Muscle layer of colon (tissue), 2 donors: ENCODE data around the gene GJC1.

Source experiments
- H3K27ac ChIP-seq: one replicate; pipeline ENCODE4 v1.7.0; 2013; ENCODE audit warnings: low read depth, mild to moderate bottlenecking, low read length, moderate library complexity
- H3K27me3 ChIP-seq, 2 donors: one replicate each; pipeline ENCODE4 v1.7.0; 2013; ENCODE audit warnings: low read length in 2 of 2, mild to moderate bottlenecking in 2 of 2; ENCODE audit not compliant: insufficient read depth in 2 of 2, control insufficient read depth in 1 of 2
- H3K36me3 ChIP-seq: one replicate; pipeline ENCODE4 v1.7.0; 2013; ENCODE audit warnings: mild to moderate bottlenecking, low read length; ENCODE audit not compliant: insufficient read depth
- H3K4me1 ChIP-seq: one replicate; pipeline ENCODE4 v1.7.0; 2013; ENCODE audit warnings: mild to moderate bottlenecking, low read length; ENCODE audit not compliant: insufficient read depth
- H3K4me3 ChIP-seq, 2 donors: one replicate each; pipeline ENCODE4 v1.7.0; 2013; ENCODE audit warnings: low read length in 2 of 2, low read depth in 1 of 2, mild to moderate bottlenecking in 1 of 2, moderate library complexity in 1 of 2
- H3K9ac ChIP-seq: one replicate; pipeline ENCODE4 v1.7.0; 2013; ENCODE audit warnings: low read length
- H3K9me3 ChIP-seq: one replicate; pipeline ENCODE4 v1.7.0; 2013; ENCODE audit warnings: mild to moderate bottlenecking, low read length
- donor health status: abdominal sarcoma.
- donor health status: Adenocarcinoma of cecum.

Gene GJC1

DNA sequence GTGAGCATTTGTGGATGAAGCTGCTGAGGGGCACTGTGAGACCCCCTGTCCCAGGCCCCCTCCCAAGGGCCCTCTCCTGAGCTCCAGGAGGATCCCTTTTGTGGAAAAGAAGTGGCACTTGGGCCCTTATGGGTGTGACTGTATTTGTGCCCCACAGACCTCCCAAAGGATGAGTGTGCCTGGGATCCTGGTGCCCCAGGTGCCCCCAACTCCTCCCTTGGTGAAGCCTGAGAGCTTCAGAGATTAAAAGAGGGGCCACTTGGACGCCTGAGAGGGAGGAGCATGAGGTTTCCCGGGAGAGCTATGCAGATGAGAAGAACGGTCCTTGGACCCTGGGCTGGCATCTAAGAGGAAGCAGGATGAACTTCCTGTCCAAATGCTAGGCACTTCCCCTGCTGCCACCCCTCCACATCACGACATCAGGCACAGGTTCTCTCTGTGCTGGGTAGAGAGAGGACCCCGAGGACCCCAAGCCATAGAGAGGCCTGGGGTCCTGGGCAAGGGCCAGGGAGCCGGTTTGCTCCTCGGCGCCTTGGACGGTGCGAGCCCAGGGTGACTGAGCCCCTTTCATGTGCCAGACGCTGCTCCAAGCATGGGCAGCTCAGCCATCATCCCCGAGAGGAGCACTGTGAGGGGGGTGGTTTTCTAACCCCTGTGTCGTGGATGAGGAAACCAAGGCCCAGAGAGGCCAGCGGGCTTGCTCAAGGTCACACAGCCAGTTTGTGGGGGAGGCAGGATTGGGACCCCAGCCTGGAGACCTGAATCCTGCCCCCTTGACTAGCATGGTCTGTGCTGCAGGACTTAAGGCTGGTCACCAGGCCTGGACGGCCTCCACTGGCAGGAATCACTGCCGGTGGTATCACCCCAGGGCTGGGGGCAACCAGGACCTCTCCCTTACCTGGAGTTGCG, 76.9 kb downstream of the GJC1 start:
- Histone ChIP-seq H3K36me3 (no peaks in the 10 kb centered on the region), H3K4me1 (no peaks in the 10 kb centered on the region), H3K4me3 (no peak overlapping the region), H3K9me3 (no peaks in the 10 kb centered on the region), H3K27ac (no peak overlapping the region), H3K27me3 (peaks cover 0 to 9% of the 10 kb centered on the region in 2 donors), H3K9ac (no peak overlapping the region)

DNA sequence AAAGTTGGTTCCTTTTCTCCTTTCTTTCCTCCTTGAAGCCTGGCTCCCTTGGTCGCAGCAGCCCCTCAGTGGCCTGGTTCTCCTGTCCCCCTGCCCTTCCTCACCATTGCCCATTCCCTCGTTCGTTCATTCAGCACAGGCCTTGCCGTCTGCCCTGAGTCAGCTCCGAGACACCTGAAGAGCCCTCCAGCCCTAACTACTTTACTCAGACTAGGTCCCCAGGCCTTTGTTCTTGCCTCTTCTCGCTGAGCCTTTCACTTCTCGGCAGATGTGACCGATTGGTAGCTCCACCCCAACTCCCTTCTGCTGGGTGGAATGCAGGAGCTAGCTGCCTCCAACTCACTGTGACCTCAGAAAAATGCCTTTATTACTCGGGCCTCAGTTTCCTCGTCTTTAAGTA, 78.3 kb downstream of the GJC1 start:
- Histone ChIP-seq H3K27ac (no peak overlapping the region), H3K9ac (no peak overlapping the region), H3K4me3 (no peak overlapping the region), H3K27me3 (no peaks in the 10 kb centered on the region), H3K4me1 (no peaks in the 10 kb centered on the region), H3K9me3 (no peaks in the 10 kb centered on the region), H3K36me3 (no peaks in the 10 kb centered on the region)

DNA sequence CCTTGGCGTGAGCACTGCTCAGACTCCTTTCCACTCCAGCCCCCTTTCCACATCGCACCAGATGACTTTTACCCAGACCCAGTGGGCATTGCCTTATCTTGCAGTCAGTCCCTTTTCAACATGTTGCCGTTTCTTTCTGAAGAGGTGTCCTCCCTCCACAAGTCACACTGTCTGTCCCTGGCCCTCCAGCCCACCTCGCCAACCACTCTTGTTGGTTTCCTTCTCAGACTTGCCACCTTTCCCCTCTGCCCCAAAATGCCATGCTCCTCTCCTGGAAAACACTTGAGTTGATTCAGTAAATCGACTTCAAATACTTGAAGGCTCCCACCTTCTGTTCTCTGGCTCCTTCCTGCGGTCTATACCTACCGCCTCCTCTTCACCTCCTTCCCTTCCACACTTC, 78.8 kb downstream of the GJC1 start:
- no peak overlapping the region for H3K9ac ChIP-seq

DNA sequence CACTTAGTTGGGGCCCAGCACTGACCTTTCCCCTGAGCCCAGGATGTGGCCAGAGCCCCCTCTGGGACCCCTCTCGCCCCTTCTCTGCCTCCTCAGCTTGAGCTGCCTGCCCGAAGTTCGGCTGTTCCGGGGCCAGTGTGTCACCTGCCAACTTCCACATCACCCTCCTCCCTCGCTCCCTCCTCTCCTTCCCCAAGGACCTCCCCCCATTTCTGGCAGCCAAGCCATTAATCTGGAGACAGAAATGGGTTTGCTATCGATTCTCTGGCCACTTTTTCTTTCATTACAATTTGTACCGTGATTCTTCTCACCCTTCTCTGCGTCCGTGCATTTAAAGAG, 80.1 kb downstream of the GJC1 start:
- no peak overlapping the region for H3K4me3 ChIP-seq
- no peaks in the 10 kb centered on the region for H3K27me3 ChIP-seq
- H3K27ac ChIP-seq: no peak overlapping the region
- no peaks in the 10 kb centered on the region for H3K4me1 ChIP-seq
- no peaks in the 10 kb centered on the region for H3K9me3 ChIP-seq
- H3K36me3 ChIP-seq: no peaks in the 10 kb centered on the region
- no peak overlapping the region for H3K9ac ChIP-seq

More for the DNA sequence above, 78.8 kb downstream of the GJC1 start:
- Histone ChIP-seq H3K9me3 (no peaks in the 10 kb centered on the region), H3K36me3 (no peaks in the 10 kb centered on the region), H3K27me3 (no peaks in the 10 kb centered on the region), H3K4me1 (no peaks in the 10 kb centered on the region), H3K4me3 (no peak overlapping the region), H3K27ac (no peak overlapping the region)

DNA sequence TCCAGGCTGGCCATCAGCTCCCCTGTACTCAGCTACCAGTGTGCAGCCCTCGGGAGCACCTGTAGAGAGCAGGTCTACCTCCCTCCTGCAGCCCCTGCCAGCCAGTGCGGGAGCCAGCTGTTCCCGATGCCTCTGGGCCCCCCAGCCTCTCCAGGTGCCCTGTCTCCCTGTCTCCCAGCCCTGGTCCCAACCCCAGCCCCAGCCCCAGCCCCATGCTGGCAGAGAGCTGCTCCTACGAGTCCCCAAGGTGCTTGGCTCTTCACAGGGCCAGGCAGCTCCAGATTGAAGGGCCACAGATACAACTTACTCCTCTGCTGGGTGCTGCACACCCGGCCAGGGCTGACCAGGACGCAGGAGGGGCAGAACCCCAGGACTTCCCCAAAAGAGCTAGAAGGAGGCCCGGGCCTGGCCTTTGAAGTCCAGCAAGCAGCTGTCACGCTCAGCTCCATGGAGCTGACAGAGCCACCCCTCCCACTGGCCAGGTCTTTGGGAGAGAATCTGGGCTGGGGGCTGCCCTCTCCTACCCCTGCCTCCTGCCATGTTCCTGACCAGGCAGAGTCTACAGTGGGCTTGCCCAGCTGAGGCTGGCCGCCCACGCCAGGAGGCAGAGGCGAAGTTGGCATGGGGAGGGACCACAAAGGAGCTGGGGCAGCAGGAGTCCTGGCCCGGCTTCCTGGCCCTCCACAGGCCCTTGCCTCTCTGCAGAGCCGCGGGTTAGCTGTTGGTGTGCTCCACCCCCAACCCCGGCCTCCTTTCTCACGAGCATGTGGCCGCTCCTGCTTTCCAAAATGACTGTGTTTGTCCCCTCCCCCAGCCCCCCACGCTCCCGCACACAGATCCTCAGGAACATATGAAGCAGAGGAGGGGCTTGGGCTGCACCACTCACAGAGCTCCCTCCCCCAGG, 80.8 kb downstream of the GJC1 start:
- Histone ChIP-seq H3K27ac (no peak overlapping the region), H3K4me1 (no peaks in the 10 kb centered on the region), H3K9ac (no peak overlapping the region), H3K36me3 (no peaks in the 10 kb centered on the region), H3K4me3 (no peak overlapping the region), H3K27me3 (no peaks in the 10 kb centered on the region), H3K9me3 (no peaks in the 10 kb centered on the region)
